Naive thymus-derived CD4-positive, alpha-beta T cell (primary cell): ENCODE data around the gene RNASE7. TPM values are rescaled to one million over a fixed set of nuclear protein-coding genes. Genes with fewer than 3 reads are reported as not detected.

Source experiments
- ATAC-seq: fragments of 150-1000 bp; cut with Tn5 transposase; 2 replicates; pipeline ENCODE4 v1.10.0; 2021; ENCODE audit warnings: mild to moderate bottlenecking, moderate library complexity
- CTCF ChIA-PET: fragments of 350-600 bp; sonication (Branson Sonifier 250); formaldehyde crosslinking; loops from one replicate; lab custom pipeline; 2021; ENCODE audit warnings: antibody characterized with exemption; lab: Charles Lee
- POLR2A ChIA-PET: fragments of 350-600 bp; sonication (Branson Sonifier 250); formaldehyde crosslinking; loops from one replicate; lab custom pipeline; 2021; ENCODE audit warnings: antibody characterized with exemption, inconsistent platforms; lab: Charles Lee
- DNase-seq, 9 donors: peaks; one replicate each; pipeline versions ENCODE4 v3.0.0 to v3.0.0-alpha.2; 2020 to 2022; ENCODE audit warnings: mixed read lengths in 1 of 9
- H3K27ac ChIP-seq: one replicate; pipeline ENCODE4 v1.7.0; 2013; ENCODE audit warnings: mild to moderate bottlenecking, low read depth, low read length, moderate library complexity
- H3K27me3 ChIP-seq, 2 donors: one replicate each; pipeline ENCODE4 v1.7.0; 2013; ENCODE audit warnings: low read length in 2 of 2, mild to moderate bottlenecking in 2 of 2, moderate library complexity in 2 of 2; ENCODE audit not compliant: control insufficient read depth in 2 of 2, insufficient read depth in 2 of 2
- H3K36me3 ChIP-seq, 3 experiments: 1 replicate in 2 of 3; 2 replicates in 1 of 3; pipeline ENCODE4 v1.7.0; 2013; ENCODE audit warnings: low read length in 3 of 3, mild to moderate bottlenecking in 3 of 3, moderate library complexity in 1 of 3; ENCODE audit not compliant: insufficient read depth in 3 of 3, control insufficient read depth in 2 of 3
- H3K4me1 ChIP-seq, 2 donors: one replicate each; pipeline ENCODE4 v1.7.0; 2013; ENCODE audit warnings: low read length in 2 of 2, mild to moderate bottlenecking in 2 of 2, moderate library complexity in 1 of 2; ENCODE audit not compliant: control insufficient read depth in 2 of 2, insufficient read depth in 2 of 2
- H3K4me3 ChIP-seq: 2 replicates; pipeline ENCODE4 v1.7.0; 2013; ENCODE audit warnings: mild to moderate bottlenecking, low read length
- H3K9me3 ChIP-seq, 3 experiments: 1 replicate in 2 of 3; 2 replicates in 1 of 3; pipeline ENCODE4 v1.7.0; 2013; ENCODE audit warnings: low read length in 3 of 3; ENCODE audit not compliant: control insufficient read depth in 2 of 3
- H3K27ac Mint-ChIP-seq, 9 donors: one replicate each; pipeline ENCODE4 v1.8.0; 2020 to 2022; ENCODE audit warnings: mixed read lengths in 9 of 9, mild to moderate bottlenecking in 8 of 9, moderate library complexity in 5 of 9, inconsistent platforms in 2 of 9
- H3K27me3 Mint-ChIP-seq, 5 donors: one replicate each; pipeline ENCODE4 v1.8.0; 2021 to 2022; ENCODE audit warnings: mixed read lengths in 5 of 5, mild to moderate bottlenecking in 1 of 5
- H3K36me3 Mint-ChIP-seq, 5 donors: one replicate each; pipeline ENCODE4 v1.8.0; 2020 to 2022; ENCODE audit warnings: mixed read lengths in 5 of 5, mild to moderate bottlenecking in 3 of 5, inconsistent platforms in 1 of 5
- H3K4me1 Mint-ChIP-seq, 7 donors: one replicate each; pipeline ENCODE4 v1.8.0; 2020 to 2022; ENCODE audit warnings: mixed read lengths in 7 of 7, mild to moderate bottlenecking in 3 of 7, inconsistent platforms in 1 of 7
- H3K4me3 Mint-ChIP-seq, 10 donors: one replicate each; pipeline ENCODE4 v1.8.0; 2020 to 2022; ENCODE audit warnings: mild to moderate bottlenecking in 10 of 10, mixed read lengths in 10 of 10, moderate library complexity in 6 of 10, inconsistent platforms in 2 of 10
- H3K9me3 Mint-ChIP-seq, 11 donors: one replicate each; pipeline ENCODE4 v1.8.0; 2020 to 2022; ENCODE audit warnings: mixed read lengths in 11 of 11, mild to moderate bottlenecking in 4 of 11, inconsistent platforms in 1 of 11, moderate library complexity in 1 of 11
- intact Hi-C, 2 donors: fragments of 100-400 bp; cut with micrococcal nuclease; formaldehyde crosslinking; loops; one replicate each; pipeline ENCODE4 v1.15.1; 2023
- polyA plus RNA-seq, 2 donors: library from polyadenylated mRNA; unstranded; fragments of 300-500 nt; fragmentation: Illumina TruSeq; gene quantifications; one replicate each; pipeline ENCODE4 v1.2.3, GENCODE V29; 2021
- total RNA-seq, 6 experiments: library from RNA in 5 of 6; stranded (reverse) in 5 of 6; gene quantifications; 1 replicate in 5 of 6; 2 replicates in 1 of 6; pipeline ENCODE4 v1.2.3 and lab custom pipeline; 2021 to 2026

RNASE7 gene
- total and polyA plus RNA-seq, 7 experiments from 2014 or later = not detected

GRCh38 chr14:21071225-21072030 lies 29.3 kb downstream of the RNASE7 start:
- intact Hi-C loops = loop anchor here in 1 of 2 donors (1.0 to 5.0 kb wide), 2 partner anchors 16 to 44 kb away; partner anchors contain the start of gene NDRG2
- CTCF ChIA-PET = interaction anchor here (1.0 to 2.1 kb wide), 6 partner anchors 16 to 57 kb away, joined by 3 to 15 read pairs (median 6); no protein-coding TSS in a partner anchor
- H3K27me3 Mint-ChIP-seq = peaks cover 51 to 69% (median 61%) of the 10 kb centered on the region in 5 donors
- H3K27ac Mint-ChIP-seq = peak overlapping the region in 5 of 9 donors; percentile 51 to 76 (median 54)
- DNase-seq (peak in 1 of 9 donors; percentile 36), ATAC-seq (peak; percentile 63)
- no peaks in the 10 kb centered on the region for H3K36me3 Mint-ChIP-seq
- H3K4me1 Mint-ChIP-seq = peaks cover 23 to 40% (median 35%) of the 10 kb centered on the region in 7 donors
- Histone ChIP-seq H3K27me3 (peaks cover 20 to 36% of the 10 kb centered on the region in 2 donors), H3K27ac (no peak overlapping the region), H3K4me3 (peak overlapping the region; percentile 43), H3K36me3 (no peaks in the 10 kb centered on the region), H3K9me3 (no peaks in the 10 kb centered on the region), H3K4me1 (peaks cover 21 to 29% of the 10 kb centered on the region in 2 donors)
- POLR2A ChIA-PET = interaction anchor here (0.7 to 3.1 kb wide), 8 partner anchors 10 to 430 kb away, joined by 3 to 14 read pairs (median 4); partner anchors contain the start of gene TMEM253
- H3K4me3 Mint-ChIP-seq = peak overlapping the region; percentile 69 to 90 (median 82)
- peaks cover 0 to 1% (median 0%) of the 10 kb centered on the region in 11 donors for H3K9me3 Mint-ChIP-seq

DNA sequence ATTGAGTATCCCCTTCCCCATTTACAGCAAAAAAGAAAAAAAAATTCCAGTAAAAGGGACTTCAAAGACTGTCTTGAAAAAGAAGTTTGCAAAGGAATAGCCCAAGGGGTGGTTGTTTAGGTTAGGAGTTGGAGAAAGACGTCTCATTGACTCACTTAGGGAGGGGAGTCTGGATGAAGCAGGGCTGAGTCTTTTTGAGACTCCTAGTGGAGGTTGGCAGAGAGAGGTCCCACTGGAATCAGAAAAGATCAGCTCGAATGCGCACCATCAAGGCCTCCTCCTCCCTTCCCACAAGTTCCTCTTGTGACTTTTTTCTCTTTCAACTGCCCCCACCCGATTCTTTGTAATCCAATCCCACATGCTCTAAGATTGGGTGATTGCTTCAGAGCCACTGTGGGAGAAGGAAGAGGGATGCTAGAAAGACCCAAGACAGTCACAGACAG lies 29.9 kb downstream of the RNASE7 start:
- Histone ChIP-seq H3K4me1 (peaks cover 21 to 29% of the 10 kb centered on the region in 2 donors), H3K27me3 (peaks cover 20 to 36% of the 10 kb centered on the region in 2 donors), H3K9me3 (no peaks in the 10 kb centered on the region), H3K36me3 (no peaks in the 10 kb centered on the region), H3K4me3 (no peak overlapping the region), H3K27ac (no peak overlapping the region)
- Mint-ChIP-seq H3K36me3 (no peaks in the 10 kb centered on the region), H3K9me3 (peaks cover 0 to 1% (median 0%) of the 10 kb centered on the region in 11 donors), H3K27me3 (peaks cover 45 to 63% (median 55%) of the 10 kb centered on the region in 5 donors), H3K4me3 (peak overlapping the region; percentile 32 to 89 (median 73)), H3K4me1 (peaks cover 23 to 40% (median 35%) of the 10 kb centered on the region in 7 donors), H3K27ac (peak overlapping the region in 1 of 9 donors; percentile 69)
- DNase-seq (no peak), ATAC-seq (no peak)
- intact Hi-C loops = loop anchor here in 1 of 2 donors (5.0 kb wide), 1 partner anchor 45 kb away; the partner anchor contains the start of gene NDRG2
- CTCF ChIA-PET = interaction anchor here (1.0 to 2.1 kb wide), 4 partner anchors 15 to 57 kb away, joined by 3 to 15 read pairs (median 8); no protein-coding TSS in a partner anchor
- POLR2A ChIA-PET = interaction anchor here (3.1 kb wide), 1 partner anchor 32 kb away, joined by 14 read pairs; no protein-coding TSS in a partner anchor

GRCh38 chr14:21072781-21073339 lies 30.7 kb downstream of the RNASE7 start:
- peaks cover 21 to 29% of the 10 kb centered on the region in 2 donors for H3K4me1 ChIP-seq
- H3K27me3 ChIP-seq = peaks cover 17 to 36% of the 10 kb centered on the region in 2 donors
- H3K4me3 Mint-ChIP-seq = peak overlapping the region in 4 of 10 donors; percentile 4 to 86 (median 56)
- intact Hi-C loops = loop anchor here in 1 of 2 donors (5.0 kb wide), 1 partner anchor 46 kb away; the partner anchor contains the start of gene NDRG2
- H3K4me1 Mint-ChIP-seq = peaks cover 23 to 40% (median 35%) of the 10 kb centered on the region in 7 donors
- peaks cover 37 to 55% (median 48%) of the 10 kb centered on the region in 5 donors for H3K27me3 Mint-ChIP-seq
- H3K9me3 ChIP-seq = no peaks in the 10 kb centered on the region
- ATAC-seq (no peak), DNase-seq (no peak)
- H3K9me3 Mint-ChIP-seq = peaks cover 0 to 1% (median 0%) of the 10 kb centered on the region in 11 donors
- CTCF ChIA-PET = interaction anchor here (1.1 to 1.9 kb wide), 3 partner anchors 31 to 58 kb away, joined by 3 to 5 read pairs (median 3); no protein-coding TSS in a partner anchor
- peak overlapping the region in 1 of 9 donors; percentile 69 for H3K27ac Mint-ChIP-seq
- no peak overlapping the region for H3K4me3 ChIP-seq
- no peaks in the 10 kb centered on the region for H3K36me3 ChIP-seq
- POLR2A ChIA-PET = interaction anchor here (0.5 to 3.1 kb wide), 2 partner anchors 9 to 32 kb away, joined by 5 to 14 read pairs; no protein-coding TSS in a partner anchor
- H3K27ac ChIP-seq = no peak overlapping the region
- H3K36me3 Mint-ChIP-seq = no peaks in the 10 kb centered on the region

GRCh38 chr14:21073921-21074320 lies 31.8 kb downstream of the RNASE7 start:
- H3K9me3 Mint-ChIP-seq = peaks cover 0 to 1% (median 0%) of the 10 kb centered on the region in 11 donors
- no peak overlapping the region for H3K27ac Mint-ChIP-seq
- peaks cover 29 to 49% (median 39%) of the 10 kb centered on the region in 5 donors for H3K27me3 Mint-ChIP-seq
- H3K36me3 ChIP-seq = no peaks in the 10 kb centered on the region
- H3K27me3 ChIP-seq = peaks cover 14 to 28% of the 10 kb centered on the region in 2 donors
- H3K4me1 Mint-ChIP-seq = peaks cover 17 to 33% (median 28%) of the 10 kb centered on the region in 7 donors
- H3K36me3 Mint-ChIP-seq = no peaks in the 10 kb centered on the region
- ATAC-seq (no peak), DNase-seq (no peak)
- ChIA-PET POLR2A (interaction anchor here (0.7 kb wide), 1 partner anchor 31 kb away, joined by 3 read pairs; no protein-coding TSS in a partner anchor), CTCF (interaction anchor here (1.1 to 1.9 kb wide), 2 partner anchors 30 to 34 kb away, joined by 3 to 5 read pairs; no protein-coding TSS in a partner anchor)
- H3K4me1 ChIP-seq = peaks cover 21 to 22% of the 10 kb centered on the region in 2 donors
- no peaks in the 10 kb centered on the region for H3K9me3 ChIP-seq
- H3K27ac ChIP-seq = no peak overlapping the region
- intact Hi-C loops = loop anchor here in 1 of 2 donors (5.0 kb wide), 1 partner anchor 47 kb away; the partner anchor contains the start of gene NDRG2
- H3K4me3 ChIP-seq = no peak overlapping the region
- H3K4me3 Mint-ChIP-seq = no peak overlapping the region

DNA sequence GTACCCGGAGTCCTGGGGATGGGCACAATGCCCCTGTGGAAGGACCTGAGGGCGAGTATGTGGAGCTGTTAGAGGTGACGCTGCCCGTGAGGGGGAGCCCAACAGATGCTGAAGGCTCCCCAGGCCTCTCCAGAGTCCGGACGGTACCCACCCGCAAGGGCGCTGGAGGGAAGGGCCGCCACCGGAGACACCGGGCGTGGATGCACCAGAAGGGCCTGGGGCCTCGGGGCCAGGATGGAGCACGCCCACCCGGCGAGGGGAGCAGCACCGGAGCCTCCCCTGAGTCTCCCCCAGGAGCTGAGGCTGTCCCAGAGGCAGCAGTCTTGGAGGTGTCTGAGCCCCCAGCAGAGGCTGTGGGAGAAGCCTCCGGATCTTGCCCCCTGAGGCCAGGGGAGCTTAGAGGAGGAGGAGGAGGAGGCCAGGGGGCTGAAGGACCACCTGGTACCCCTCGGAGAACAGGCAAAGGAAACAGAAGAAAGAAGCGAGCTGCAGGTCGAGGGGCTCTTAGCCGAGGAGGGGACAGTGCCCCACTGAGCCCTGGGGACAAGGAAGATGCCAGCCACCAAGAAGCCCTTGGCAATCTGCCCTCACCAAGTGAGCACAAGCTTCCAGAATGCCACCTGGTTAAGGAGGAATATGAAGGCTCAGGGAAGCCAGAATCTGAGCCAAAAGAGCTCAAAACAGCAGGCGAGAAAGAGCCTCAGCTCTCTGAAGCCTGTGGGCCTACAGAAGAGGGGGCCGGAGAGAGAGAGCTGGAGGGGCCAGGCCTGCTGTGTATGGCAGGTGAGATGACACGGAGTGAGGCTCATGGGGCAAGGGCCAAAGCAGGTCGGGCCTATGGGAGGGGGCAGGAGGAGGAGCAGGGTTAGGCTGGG lies 32.5 kb downstream of the RNASE7 start:
- Histone ChIP-seq H3K4me1 (peaks cover 15 to 17% of the 10 kb centered on the region in 2 donors), H3K36me3 (no peaks in the 10 kb centered on the region), H3K27me3 (peaks cover 14 to 21% of the 10 kb centered on the region in 2 donors), H3K4me3 (no peak overlapping the region), H3K9me3 (no peaks in the 10 kb centered on the region), H3K27ac (no peak overlapping the region)
- Mint-ChIP-seq H3K36me3 (no peaks in the 10 kb centered on the region), H3K4me3 (no peak overlapping the region), H3K9me3 (peaks cover 0 to 1% (median 0%) of the 10 kb centered on the region in 11 donors), H3K27me3 (peaks cover 22 to 42% (median 32%) of the 10 kb centered on the region in 5 donors), H3K4me1 (peaks cover 10 to 26% (median 21%) of the 10 kb centered on the region in 7 donors), H3K27ac (no peak overlapping the region)
- intact Hi-C loops = loop anchor here in 1 of 2 donors (5.0 kb wide), 1 partner anchor 47 kb away; the partner anchor contains the start of gene NDRG2
- no peak for ATAC-seq
- no peak for DNase-seq
- POLR2A ChIA-PET = interaction anchor here (0.7 kb wide), 1 partner anchor 30 kb away, joined by 3 read pairs; no protein-coding TSS in a partner anchor
- CTCF ChIA-PET = no interaction called here
